GM19035 (cell line): ENCODE measurements around the gene SRD5A2.
A peak's percentile ranks its signal among the peaks of the same experiment; 100 is the strongest.
"Not testable (repeated sequence)": the region's sequence is repeated elsewhere in the genome, so short reads cannot be mapped to it uniquely, and the experiment has no call there.

Experiments used
- ATAC-seq: cut with Tn5 transposase; IDR thresholded peaks from one replicate; pipeline ENCODE4 v1.9.1; 2021; ENCODE audit not compliant: unreplicated experiment

Gene SRD5A2

DNA sequence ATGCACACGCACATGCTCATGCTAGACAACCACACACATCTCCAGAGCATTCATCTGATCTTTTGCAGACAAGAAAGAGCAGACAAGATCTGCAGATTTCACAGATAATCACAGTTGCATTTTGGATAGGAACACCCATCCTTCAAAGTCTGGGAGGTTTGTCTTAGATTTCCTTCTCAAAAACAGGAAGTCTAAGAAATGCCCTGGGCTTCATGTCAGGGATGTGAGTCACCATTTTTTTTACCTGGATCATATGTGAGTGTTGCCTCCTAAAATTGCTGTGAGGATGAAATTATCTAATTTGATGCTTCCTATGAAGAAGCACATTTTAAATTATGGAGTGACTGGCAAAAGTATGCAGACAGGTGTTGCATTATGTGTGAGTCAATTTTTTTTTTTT lies 46.1 kb downstream of the SRD5A2 start:
- no peak for ATAC-seq

DNA sequence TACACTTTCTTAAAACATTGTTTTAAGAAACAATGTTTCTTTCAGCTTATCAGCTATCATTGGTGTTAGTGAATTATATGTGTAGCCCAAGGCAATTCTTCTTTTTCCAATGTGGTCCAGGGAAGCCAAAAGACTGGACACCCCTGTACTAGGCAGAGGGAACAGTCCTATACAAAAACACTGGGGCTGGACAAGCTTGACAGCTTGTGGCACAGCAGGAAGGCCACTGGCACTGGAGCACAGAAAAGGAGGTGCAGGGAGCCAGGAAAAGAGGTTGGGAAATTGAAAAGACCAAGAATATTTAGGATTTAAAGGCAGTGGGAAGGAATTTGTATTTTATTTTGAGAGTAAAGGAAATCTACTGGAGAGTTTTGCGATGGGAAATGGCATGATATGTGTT lies 47.7 kb downstream of the SRD5A2 start:
- no peak for ATAC-seq

DNA sequence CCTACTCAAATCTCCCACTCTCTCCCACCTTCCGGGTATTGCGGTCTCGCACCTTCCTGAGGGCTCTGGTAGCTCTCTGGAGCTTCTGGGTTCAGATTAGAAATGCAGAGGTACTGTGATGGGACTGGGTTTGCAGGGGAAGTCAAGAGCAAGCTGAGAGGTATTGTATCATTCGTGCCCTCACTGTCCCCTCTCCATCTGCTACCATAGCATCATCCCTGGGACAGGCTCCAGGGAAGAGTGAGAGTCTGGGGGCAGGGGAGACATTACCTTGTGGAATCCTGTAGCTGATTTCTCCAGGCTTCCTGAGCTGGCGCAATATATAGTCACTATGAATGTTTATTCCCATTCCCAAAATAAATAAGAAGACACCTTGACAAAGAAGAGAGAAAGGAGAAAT lies 49.6 kb downstream of the SRD5A2 start:
- no peak for ATAC-seq

DNA sequence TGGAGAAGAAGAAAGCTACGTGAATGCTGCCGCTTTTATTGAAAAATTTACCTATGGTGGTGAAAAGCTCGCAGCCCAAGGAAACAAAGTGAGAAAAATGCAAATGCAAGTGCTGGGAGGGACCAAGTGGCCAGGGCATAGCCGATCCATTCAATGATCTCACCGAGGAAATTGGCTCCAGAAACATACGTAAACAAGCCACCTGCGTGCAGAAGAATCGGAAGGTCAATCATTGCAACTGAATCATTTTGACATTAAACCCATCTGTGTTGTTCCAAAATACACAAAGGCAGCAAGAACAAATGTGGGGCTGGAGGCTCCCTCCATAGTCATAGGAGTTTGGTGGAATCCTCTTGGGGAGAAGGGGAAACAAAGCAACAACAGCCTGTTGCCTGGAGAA lies 51.5 kb downstream of the SRD5A2 start:
- ATAC-seq: no peak

DNA sequence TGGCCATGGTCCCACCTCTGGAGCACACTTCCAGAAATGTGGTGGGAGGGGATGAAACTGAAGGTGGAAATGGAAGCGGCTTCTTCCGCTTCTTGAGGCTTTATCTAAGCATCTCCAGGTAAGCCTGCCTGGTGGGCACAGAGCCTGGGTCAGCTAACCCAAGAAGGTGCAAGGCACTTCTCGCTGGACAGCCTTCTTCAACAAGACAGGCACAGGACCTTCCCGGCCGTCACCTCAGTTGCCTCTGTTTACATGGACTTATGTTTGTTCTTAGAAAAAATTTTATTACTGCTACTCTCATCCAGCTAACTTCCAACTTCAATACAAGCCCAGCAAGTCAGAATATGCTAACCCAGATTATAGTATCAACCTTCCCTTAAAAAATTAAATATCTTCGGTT lies 51.9 kb downstream of the SRD5A2 start:
- no peak for ATAC-seq

DNA sequence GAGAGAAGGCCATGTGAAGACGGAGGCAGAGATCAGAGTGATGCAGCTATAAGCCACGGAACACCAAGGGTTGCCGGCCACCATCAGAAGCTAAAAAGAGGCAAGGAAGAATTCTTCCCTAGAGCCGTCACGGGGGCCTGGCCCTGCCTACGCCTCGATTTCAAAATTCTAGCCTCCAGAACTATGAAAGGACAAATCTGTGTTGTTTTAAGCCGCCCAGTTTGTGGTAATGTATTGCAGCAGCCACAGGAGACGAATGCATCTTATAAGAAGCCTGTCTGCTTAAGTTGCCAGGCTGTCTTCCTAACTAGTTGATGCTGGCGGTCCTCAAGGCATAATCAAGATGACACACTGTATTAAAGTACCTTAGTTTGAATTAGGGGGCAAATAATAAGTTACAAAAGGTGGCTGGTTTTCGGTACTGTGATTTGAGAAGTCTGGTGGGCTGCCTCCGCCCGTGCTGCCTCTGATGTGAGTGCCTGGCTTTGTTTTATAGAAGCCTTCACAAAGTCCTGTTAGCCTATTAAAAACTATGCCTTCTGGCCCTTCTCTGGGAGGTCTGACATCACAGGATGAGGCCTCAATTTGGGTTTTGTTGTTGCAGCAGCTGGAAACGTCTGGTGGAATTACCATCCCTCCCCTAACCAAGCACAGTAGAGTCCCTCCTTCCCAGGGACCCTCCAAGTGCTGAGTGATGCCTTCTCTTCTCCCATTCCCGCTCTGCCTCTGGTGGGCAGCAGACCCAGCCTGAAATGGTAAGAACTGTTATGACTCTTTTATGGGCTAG lies 53.6 kb downstream of the SRD5A2 start:
- ATAC-seq: no peak

DNA sequence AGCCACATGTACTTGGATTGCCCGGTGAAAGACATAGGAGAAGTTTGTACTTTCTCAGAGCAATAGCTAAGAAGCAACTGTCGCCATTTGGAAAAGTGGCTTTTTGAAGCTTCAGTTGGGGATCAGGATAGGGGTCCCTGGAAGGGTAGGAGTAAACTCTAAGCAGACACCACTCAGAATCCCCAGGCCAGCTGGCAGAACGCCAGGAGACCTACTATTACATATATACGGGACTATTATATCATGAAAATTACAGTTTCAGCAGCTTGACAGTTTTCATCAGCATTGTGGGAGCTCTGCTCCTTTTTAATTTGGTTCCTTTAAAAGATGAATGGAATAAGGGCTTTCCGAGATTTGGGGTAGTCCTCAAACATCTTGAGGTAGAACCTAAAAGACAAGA lies 54.9 kb downstream of the SRD5A2 start:
- ATAC-seq: no peak

DNA sequence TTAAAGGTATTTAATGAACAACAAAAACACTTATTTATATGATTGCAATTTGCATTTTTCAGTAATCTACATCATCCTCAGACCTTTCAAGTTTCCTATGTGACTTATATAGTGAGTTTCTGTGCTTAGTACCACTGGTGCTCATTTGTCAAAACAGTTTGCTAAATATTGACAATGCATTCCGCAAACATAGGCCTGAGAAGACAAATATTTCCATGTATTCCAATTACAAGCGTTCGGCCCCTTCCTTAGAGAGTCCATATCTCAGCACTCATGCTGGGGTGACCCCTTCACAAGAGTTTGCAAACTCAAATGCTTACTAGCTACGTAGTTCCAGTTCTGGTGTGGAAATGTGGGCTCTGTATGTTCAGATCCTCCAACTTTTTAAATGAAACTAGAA lies 56.1 kb downstream of the SRD5A2 start:
- no peak for ATAC-seq

DNA sequence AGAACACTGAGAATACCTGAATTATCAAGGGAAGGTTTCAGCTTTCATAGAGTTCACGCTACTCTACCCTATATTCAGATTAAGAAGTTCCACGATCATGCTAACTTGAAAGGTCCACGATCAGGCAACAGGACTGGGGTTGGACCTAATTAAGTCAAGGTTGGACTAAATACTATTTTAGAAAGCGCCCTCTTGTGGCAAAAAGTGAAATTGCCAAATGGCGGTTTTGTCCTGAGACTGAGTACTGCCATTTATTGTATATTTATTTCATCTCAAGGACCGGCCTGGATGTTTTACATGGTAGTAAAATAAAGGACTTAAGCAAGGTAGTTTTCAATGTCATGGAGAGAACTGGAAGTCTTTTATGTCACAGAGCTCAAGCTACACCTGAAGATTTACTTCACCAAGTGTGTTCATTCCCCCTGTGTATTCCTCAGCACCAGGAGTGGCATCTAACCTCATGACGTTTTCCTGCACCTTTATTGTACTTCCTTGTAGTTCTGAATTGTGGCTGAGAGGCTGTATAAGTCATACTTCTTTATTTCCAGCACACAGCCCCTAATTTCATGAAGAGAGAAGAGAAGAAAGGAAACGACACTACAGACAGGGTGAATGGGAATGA lies 56.8 kb downstream of the SRD5A2 start:
- ATAC-seq: peak; percentile 62

DNA sequence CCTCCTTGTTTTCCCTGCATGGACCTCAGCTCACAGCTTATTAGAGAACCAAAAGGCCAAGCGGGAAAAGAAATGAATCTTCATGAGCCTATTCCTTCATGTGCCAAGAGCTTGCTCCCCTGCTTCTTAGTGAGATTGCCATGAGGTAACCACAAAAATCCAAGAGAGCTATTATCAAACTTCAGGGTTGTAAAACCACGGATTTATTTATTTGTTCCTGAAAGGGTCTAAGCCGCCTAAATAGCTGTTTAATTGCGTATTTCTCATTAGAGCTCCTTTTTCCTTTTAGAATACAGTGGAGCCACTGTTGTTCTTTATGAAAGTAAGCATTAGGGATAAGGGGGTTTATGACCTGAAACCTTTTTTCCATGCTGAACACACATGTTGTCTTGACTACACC lies 58.0 kb downstream of the SRD5A2 start:
- no peak for ATAC-seq

DNA sequence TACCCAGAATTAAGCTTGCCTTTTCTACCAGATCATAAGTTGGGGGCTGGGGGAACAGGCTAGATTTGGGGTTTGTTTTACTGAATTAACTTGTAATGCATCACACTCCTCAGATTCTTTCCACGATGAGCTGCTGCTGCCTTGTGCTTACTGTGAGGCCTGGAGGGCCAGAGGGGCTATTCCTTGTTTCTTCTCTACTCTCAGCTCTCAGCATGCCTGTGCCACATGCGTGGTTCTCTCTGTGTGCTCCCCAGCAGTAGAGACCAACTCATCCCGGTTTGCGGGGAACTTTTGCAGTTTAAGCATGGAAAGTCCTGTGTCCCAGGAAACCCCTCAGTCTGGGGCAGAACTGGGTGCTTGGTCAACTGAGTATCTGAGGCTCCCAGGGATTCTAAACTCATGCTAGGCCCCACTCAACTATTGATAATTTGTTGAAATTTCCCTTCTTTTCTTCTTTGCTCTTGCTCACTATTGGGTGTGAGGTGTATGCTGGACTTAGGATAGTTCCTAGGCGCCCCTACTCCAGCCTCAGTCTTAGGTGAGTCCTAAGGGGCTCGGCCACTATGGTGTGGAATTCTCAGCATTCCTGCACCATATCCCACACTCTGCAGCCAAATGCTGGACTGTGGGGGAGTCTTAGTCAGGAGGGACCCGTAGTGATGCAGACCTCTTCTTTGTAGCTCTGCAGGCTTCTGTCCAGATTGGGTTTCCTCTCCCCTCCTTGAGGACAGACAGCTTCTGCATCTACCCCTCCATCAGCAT lies 63.1 kb downstream of the SRD5A2 start:
- ATAC-seq: no peak

DNA sequence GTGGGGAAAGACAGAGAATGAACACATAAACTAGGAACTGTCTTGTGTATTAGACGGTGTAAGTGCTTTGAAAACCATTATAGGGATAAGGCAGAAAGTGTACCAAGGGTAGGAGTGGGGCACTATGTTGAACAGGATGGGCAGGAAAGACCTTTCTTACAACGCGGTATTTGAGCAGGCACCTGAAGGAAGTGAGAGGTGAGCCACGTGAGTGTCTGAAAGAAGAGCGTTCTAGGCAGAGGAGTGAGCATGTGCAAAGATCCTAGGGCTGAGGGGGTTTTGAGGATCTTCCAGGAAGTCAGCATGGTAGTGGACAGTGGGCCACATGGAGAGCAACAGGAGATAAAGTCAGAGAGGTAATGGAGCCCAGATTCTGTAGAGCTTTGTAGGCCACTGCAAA lies 65.2 kb downstream of the SRD5A2 start:
- ATAC-seq: no peak

DNA sequence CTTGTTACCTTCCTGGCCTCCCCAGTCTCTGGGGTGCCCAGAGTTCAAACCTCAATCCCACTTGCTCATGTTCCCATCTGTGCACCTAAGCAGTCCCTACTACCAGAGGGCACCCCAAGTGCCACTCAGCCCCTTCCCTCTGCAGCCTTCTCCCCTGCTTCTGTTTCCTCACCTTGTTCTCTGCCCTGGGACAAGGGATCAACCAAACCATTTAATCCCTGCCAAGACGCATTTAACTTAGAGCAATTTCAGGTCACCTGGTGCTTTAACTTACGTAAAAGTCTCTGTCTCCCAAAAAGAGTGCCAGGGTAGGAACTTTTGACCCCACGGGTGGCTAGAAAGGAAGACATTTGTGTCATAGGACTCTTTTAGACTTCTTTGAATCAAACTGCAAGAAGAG lies 67.2 kb downstream of the SRD5A2 start:
- ATAC-seq: no peak

DNA sequence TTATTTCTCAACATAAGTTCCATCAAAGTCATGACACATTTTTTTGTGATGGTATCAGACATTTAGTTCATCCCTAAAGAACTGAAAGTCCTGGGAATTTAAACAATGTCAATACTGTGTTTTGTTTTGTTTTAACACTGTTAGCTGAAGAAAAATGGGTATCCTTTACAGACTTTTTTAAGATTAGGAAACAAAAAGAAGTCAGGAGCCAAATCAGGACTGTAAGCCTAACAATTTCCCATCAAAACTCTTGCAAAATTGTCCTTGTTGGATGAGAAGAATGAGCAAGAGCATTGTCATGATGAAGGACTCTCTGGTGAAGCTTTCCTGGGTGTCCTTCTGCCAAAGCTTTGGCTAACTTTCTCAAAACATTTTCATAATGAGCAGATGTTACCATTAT lies 69.4 kb downstream of the SRD5A2 start:
- no peak for ATAC-seq

DNA sequence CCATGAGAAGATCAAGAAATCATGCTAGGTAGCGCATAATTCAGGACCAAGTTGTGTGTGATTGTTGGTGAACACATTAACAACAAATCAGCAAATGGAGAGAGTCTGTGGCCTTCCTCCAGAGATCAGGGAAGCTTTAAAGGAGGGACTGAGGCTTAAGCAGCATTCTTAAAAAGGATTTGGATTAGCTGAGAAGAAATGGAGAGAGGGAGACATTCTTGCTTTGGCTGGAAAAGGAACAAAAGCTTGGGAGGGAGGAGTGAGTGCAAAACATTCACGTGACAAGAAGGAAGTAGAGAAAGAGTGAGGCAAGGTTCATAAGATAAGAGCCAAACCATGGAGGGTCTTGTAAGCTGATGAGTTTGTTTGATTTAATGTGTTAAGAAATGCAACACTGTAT lies 75.6 kb downstream of the SRD5A2 start:
- no peak for ATAC-seq

DNA sequence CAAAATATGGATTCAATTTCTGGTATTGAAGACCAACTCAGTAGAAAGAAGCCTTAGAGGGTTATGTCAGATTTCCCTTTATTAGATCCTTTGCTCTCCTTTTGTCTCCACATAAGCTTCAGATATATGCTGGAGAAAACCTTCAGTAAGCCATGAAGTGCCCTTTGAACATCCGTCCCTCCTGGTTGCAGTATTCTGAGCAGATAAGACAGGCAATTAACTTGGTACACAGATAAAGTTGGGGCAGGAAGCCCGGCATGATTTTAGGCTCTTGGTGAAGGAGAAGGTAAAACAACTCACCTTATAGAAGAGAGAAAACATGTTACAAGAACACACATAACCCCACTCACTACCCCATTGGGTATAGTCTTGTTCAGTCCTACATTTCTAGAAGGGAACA lies 76.4 kb downstream of the SRD5A2 start:
- no peak for ATAC-seq

DNA sequence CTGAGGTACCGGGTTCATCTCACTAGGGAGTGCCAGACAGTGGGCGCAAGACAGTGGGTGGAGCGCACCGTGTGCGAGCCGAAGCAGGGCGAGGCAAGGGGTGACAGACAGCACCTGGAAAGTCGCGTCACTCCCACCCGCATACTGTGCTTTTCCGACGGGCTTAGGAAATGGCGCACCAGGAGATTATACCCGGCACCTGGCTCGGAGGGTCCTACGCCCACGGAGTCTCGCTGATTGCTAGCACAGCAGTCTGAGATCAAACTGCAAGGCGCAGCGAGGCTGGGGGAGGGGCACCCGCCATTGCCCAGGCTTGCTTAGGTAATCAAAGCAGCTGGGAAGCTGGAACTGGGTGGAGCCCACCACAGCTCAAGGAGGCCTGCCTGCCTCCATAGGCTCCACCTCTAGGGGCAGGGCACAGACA lies 84.3 kb downstream of the SRD5A2 start:
- ATAC-seq: not testable (repeated sequence)

DNA sequence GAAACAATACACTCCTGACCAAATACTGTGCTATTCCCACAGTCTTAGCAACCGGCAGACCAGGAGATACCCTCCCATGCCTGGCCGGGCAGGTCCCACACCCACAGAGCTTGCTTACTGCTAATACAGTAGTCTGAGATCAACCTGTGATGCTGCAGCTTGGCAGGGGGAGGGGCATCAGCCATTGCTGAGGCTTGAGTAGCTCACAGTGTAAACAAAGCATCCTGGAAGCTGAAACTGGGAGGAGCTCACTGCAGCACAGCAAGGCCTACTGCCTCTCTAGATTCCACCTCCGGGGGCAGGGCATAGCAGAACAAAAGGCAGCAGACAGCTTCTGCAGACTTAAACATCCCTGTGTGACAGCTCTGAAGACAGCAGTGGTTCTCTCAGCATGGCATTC lies 91.4 kb downstream of the SRD5A2 start:
- not testable (repeated sequence) for ATAC-seq

DNA sequence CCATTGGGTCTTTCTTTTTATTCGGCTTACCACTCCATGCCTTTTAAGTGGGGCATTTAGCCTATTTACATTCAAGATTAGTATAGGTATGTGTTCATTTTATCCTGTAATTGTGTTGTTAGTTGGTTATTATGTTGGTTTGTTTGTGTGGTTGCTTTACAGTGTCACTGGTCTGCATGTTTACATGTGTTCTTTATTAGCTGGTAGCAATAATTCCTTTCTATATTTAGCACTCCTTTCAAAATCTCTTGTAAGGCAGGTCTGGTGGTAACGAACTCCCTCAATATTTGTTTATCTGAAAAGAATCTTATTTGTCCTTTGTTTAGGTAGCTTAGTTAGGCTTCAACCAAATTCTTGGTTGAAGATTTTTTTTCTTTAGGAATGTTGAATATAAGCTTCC lies 97.5 kb downstream of the SRD5A2 start:
- no peak for ATAC-seq

DNA sequence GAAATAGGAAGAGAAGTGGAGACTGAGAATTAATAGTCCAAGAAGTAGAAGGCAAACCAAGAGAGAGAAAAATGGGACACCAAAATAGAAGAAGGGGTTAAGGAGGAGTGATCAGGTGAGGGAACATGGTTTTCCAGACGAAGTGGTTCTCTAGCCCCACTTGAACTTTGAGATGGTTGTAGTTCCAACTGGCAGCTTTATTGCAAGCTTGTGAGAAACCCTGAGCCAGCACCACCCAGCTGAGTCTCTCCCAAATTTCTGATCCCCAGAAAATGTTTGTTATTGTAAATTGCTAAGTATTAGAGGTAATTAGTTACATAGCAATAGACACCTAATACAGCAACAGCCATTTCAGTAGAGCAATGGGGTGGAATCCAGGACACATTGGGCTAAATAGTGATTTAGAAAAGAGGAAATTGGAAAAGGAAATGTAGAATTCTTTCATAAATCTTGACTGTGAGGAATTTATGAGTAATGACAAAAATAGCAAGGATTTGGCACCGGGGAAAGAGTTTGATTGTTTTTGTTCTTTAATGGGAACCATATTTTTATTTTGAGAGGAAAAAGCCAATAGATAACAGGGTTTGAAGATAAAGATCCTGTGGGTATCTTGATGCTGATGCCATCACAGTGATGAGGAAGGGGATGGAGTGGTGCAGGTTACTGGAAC lies 104.1 kb downstream of the SRD5A2 start:
- no peak for ATAC-seq

DNA sequence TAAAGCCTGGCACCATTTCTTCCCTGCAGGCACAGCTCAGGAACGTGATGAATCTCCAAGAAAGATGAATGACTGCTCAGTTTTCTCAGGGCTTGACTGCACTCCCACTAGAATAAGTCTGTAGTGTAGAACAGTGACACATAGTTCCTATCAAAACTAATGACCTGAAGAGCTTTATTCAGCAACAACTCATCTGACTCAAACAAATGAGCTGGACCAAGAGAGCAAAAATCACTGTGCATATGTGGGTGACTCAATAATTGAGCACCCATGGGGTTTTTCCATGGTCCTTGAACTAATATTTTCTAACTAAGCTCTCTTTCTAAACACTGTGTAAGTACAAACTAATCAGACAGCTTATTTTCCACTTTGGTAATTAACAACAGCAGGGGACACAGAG lies 105.0 kb downstream of the SRD5A2 start:
- no peak for ATAC-seq

DNA sequence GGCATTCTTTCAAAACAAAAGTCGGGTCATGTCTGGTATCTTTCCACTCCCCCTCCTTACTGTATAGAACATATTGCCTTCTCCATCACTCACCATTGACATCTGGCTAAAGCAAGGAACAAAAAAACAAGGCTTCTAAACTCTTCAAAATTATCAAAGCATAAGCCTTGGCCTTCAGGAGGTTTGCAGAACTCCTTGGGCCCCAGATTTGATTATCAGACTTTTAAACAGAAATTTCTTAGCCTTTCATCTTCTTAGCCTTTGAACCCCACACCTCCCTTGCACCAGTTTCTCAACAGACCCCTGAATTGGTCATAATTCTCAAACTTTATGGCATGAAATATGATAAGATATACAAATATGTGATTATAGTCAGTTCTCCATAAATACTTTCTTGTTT lies 106.4 kb downstream of the SRD5A2 start:
- ATAC-seq: no peak
